H9 (cell line): ENCODE data around the gene PREX1. TPM values are rescaled to one million over a fixed set of nuclear protein-coding genes. Genes with fewer than 3 reads are reported as not detected.

Source experiments
- DNase-seq: peaks from one replicate; pipeline ENCODE4 v3.0.0-alpha.2; 2017
- H2AFZ ChIP-seq: one replicate; pipeline ENCODE4 v1.6.1; 2013; ENCODE audit warnings: mild to moderate bottlenecking, low read length, control low read depth, moderate library complexity
- H2AK5ac ChIP-seq: 2 replicates; pipeline ENCODE4 v1.6.1; 2013; ENCODE audit warnings: low read length, control low read depth, mixed read lengths; ENCODE audit not compliant: insufficient read length
- H2BK120ac ChIP-seq: one replicate; pipeline ENCODE4 v1.6.1; 2013; ENCODE audit warnings: low read depth, mild to moderate bottlenecking, low read length, control low read depth, inconsistent platforms; ENCODE audit not compliant: poor library complexity, severe bottlenecking
- H2BK12ac ChIP-seq: 2 replicates; pipeline ENCODE4 v1.6.1; 2013; ENCODE audit warnings: low read length, control low read depth, mixed read lengths, low read depth; ENCODE audit not compliant: insufficient read length
- H2BK15ac ChIP-seq: 2 replicates; pipeline ENCODE4 v1.6.1; 2013; ENCODE audit warnings: low read depth, low read length, control low read depth
- H2BK20ac ChIP-seq: one replicate; pipeline ENCODE4 v1.6.1; 2013; ENCODE audit warnings: low read depth, mild to moderate bottlenecking, low read length, control low read depth, inconsistent platforms; ENCODE audit not compliant: poor library complexity, severe bottlenecking
- H2BK5ac ChIP-seq: 2 replicates; pipeline ENCODE4 v1.6.1; 2013; ENCODE audit warnings: low read length, control low read depth, mixed read lengths; ENCODE audit not compliant: insufficient read length
- H3K14ac ChIP-seq: 2 replicates; pipeline ENCODE4 v1.6.1; 2013; ENCODE audit warnings: low read length, control low read depth; ENCODE audit not compliant: insufficient read depth
- H3K18ac ChIP-seq: 2 replicates; pipeline ENCODE4 v1.6.1; 2013; ENCODE audit warnings: low read depth, mild to moderate bottlenecking, mixed read lengths, low read length, control low read depth; ENCODE audit not compliant: insufficient read length
- H3K23ac ChIP-seq: 2 replicates; pipeline ENCODE4 v1.6.1; 2013; ENCODE audit warnings: low read length, control low read depth, mixed read lengths, low read depth; ENCODE audit not compliant: insufficient read length
- H3K23me2 ChIP-seq: 2 replicates; pipeline ENCODE4 v1.6.1; 2013; ENCODE audit warnings: low read depth, mild to moderate bottlenecking, mixed read lengths, low read length, control low read depth; ENCODE audit not compliant: insufficient read length, poor library complexity, severe bottlenecking
- H3K27ac ChIP-seq: 2 replicates; pipeline ENCODE4 v1.5.1; 2013; ENCODE audit warnings: low read length, control low read depth, mixed read lengths, low read depth; ENCODE audit not compliant: insufficient read length
- H3K27me3 ChIP-seq: 2 replicates; pipeline ENCODE4 v1.6.1; 2013; ENCODE audit warnings: low read length, control low read depth, inconsistent platforms; ENCODE audit not compliant: insufficient read depth
- H3K4ac ChIP-seq: 2 replicates; pipeline ENCODE4 v1.6.1; 2013; ENCODE audit warnings: low read depth, mild to moderate bottlenecking, control low read depth, inconsistent platforms, low read length, moderate library complexity
- H3K4me1 ChIP-seq: 2 replicates; pipeline ENCODE4 v1.6.1; 2013; ENCODE audit warnings: low read length, control low read depth, inconsistent platforms; ENCODE audit not compliant: insufficient read depth
- H3K4me2 ChIP-seq: 2 replicates; pipeline ENCODE4 v1.6.1; 2013; ENCODE audit warnings: low read length, control low read depth, mixed read lengths; ENCODE audit not compliant: insufficient read length, insufficient read depth
- H3K56ac ChIP-seq: 2 replicates; pipeline ENCODE4 v1.6.1; 2013; ENCODE audit warnings: low read depth, mild to moderate bottlenecking, mixed read lengths, low read length, control low read depth; ENCODE audit not compliant: insufficient read length
- H3K79me1 ChIP-seq: 2 replicates; pipeline ENCODE4 v1.6.1; 2013; ENCODE audit warnings: low read depth, mild to moderate bottlenecking, moderate library complexity, low read length, control low read depth, inconsistent platforms; ENCODE audit not compliant: insufficient read depth, poor library complexity, severe bottlenecking
- H3K79me2 ChIP-seq: 2 replicates; pipeline ENCODE4 v1.6.1; 2013; ENCODE audit warnings: low read length, control low read depth, inconsistent platforms; ENCODE audit not compliant: insufficient read depth
- H3K9ac ChIP-seq: 2 replicates; pipeline ENCODE4 v1.6.1; 2013; ENCODE audit warnings: low read length, control low read depth, mixed read lengths; ENCODE audit not compliant: insufficient read length; ENCODE audit errors: extremely low read depth
- H3K9me3 ChIP-seq: one replicate; pipeline ENCODE4 v1.6.1; 2013; ENCODE audit warnings: low read depth, low read length, inconsistent platforms; ENCODE audit not compliant: control insufficient read depth
- H3T11ph ChIP-seq: one replicate; pipeline ENCODE4 v1.6.1; 2013; ENCODE audit warnings: mild to moderate bottlenecking, low read length, control low read depth, inconsistent platforms
- H4K20me1 ChIP-seq: one replicate; pipeline ENCODE4 v1.6.1; 2013; ENCODE audit not compliant: control insufficient read depth, insufficient read length, insufficient read depth
- H4K5ac ChIP-seq: 2 replicates; pipeline ENCODE4 v1.6.1; 2013; ENCODE audit warnings: low read depth, mild to moderate bottlenecking, mixed read lengths, low read length, control low read depth; ENCODE audit not compliant: insufficient read length
- H4K8ac ChIP-seq: replicated peaks from 2 replicates; pipeline ENCODE4 v1.6.1; 2013; ENCODE audit warnings: low read length, control low read depth, mixed read lengths, low read depth; ENCODE audit not compliant: insufficient read length
- H4K91ac ChIP-seq: 2 replicates; pipeline ENCODE4 v1.6.1; 2013; ENCODE audit warnings: low read depth, mild to moderate bottlenecking, moderate library complexity, mixed read lengths, low read length, control low read depth; ENCODE audit not compliant: insufficient read length
- H3K27ac Mint-ChIP-seq, 3 experiments: 2 replicates in 2 of 3; 3 replicates in 1 of 3; pipeline ENCODE4 v1.8.0; 2020 to 2021; ENCODE audit warnings: mixed read lengths in 3 of 3, mild to moderate bottlenecking in 1 of 3, moderate library complexity in 1 of 3
- H3K27me3 Mint-ChIP-seq: 2 replicates; pipeline ENCODE4 v1.8.0; 2021; ENCODE audit warnings: low read depth, mild to moderate bottlenecking, moderate library complexity, mixed read lengths
- H3K36me3 Mint-ChIP-seq, 3 experiments: 2 replicates in 2 of 3; 3 replicates in 1 of 3; pipeline ENCODE4 v1.8.0; 2020 to 2021; ENCODE audit warnings: low read depth in 3 of 3, mixed read lengths in 3 of 3; ENCODE audit not compliant: insufficient read depth in 1 of 3
- H3K4me1 Mint-ChIP-seq, 2 experiments: 2 replicates each; pipeline ENCODE4 v1.8.0; 2020; ENCODE audit warnings: mixed read lengths in 2 of 2
- H3K4me3 Mint-ChIP-seq, 2 experiments: 2 replicates in 1 of 2; 3 replicates in 1 of 2; pipeline ENCODE4 v1.8.0; 2020 to 2021; ENCODE audit warnings: mild to moderate bottlenecking in 2 of 2, mixed read lengths in 2 of 2, moderate library complexity in 1 of 2
- H3K9me3 Mint-ChIP-seq, 2 experiments: 2 replicates in 1 of 2; 3 replicates in 1 of 2; pipeline ENCODE4 v1.8.0; 2020; ENCODE audit warnings: mild to moderate bottlenecking in 2 of 2, mixed read lengths in 2 of 2, moderate library complexity in 1 of 2
- CTCF ChIP-seq: fragments of 200-600 bp; sonication (generic); conservative IDR thresholded peaks from 3 replicates; pipeline ENCODE4 v1.8.0; 2021; ENCODE audit warnings: antibody characterized with exemption, mild to moderate bottlenecking
- WGBS: extraction: QIAGEN DNeasy Blood & Tissue Kit; methylation state at CpG from one replicate; pipeline ENCODE4 v1.1.7; 2013; ENCODE audit warnings: missing lambda C conversion rate, low lambda C conversion rate, mixed read lengths; ENCODE audit not compliant: insufficient read length; ENCODE audit errors: extremely low coverage; 5-methylcytosine and 5-hydroxymethylcytosine counted together
- total RNA-seq: library from RNA; stranded (reverse); gene quantifications from 2 replicates; pipeline ENCODE4 v1.2.1, GENCODE V29; 2021

PREX1 gene
- total RNA-seq, 1 experiment from 2014 or later, result 6.6 TPM

GRCh38 chr20:48841196-48841874, 13.5 kb upstream of the PREX1 start:
- H3K79me1 ChIP-seq, result no peaks in the 10 kb centered on the region
- H3K14ac ChIP-seq, result no peak overlapping the region
- no peak overlapping the region for H2BK5ac ChIP-seq
- no peaks in the 10 kb centered on the region for H3K23me2 ChIP-seq
- H3K18ac ChIP-seq, result no peak overlapping the region
- H3K4me2 ChIP-seq, result no peak overlapping the region
- H3K9me3 ChIP-seq, result no peaks in the 10 kb centered on the region
- H3K27ac ChIP-seq, result no peak overlapping the region
- H3K4me1 Mint-ChIP-seq, result peaks cover 2 to 4% of the 10 kb centered on the region in 2 experiments
- TF ChIP-seq CTCF, result no peak
- H3K4me1 ChIP-seq, result no peaks in the 10 kb centered on the region; the same call in 1 of the 2 replicates
- no peaks in the 10 kb centered on the region; a peak in 1 of 5 replicates for H3K9me3 Mint-ChIP-seq
- H3K36me3 Mint-ChIP-seq, result no peaks in the 10 kb centered on the region
- no peak overlapping the region for H2BK12ac ChIP-seq
- no peak overlapping the region for H3K9ac ChIP-seq
- H4K5ac ChIP-seq, result no peak overlapping the region
- H3K4ac ChIP-seq, result no peak overlapping the region
- no peak overlapping the region for H2BK15ac ChIP-seq
- no CpG with 5 or more reads among the region's 7 CpGs for WGBS
- H2BK120ac ChIP-seq, result no peak overlapping the region
- no peak overlapping the region for H3K27ac Mint-ChIP-seq
- no peaks in the 10 kb centered on the region for H4K20me1 ChIP-seq
- no peak overlapping the region for H4K8ac ChIP-seq
- H4K91ac ChIP-seq, result no peak overlapping the region
- H3K27me3 Mint-ChIP-seq, result peaks cover 7% of the 10 kb centered on the region
- H2BK20ac ChIP-seq, result no peak overlapping the region
- H3T11ph ChIP-seq, result no peak overlapping the region
- H3K56ac ChIP-seq, result no peak overlapping the region
- H3K79me2 ChIP-seq, result no peaks in the 10 kb centered on the region
- no peak overlapping the region for H3K4me3 Mint-ChIP-seq
- H2AFZ ChIP-seq, result no peak overlapping the region
- H3K27me3 ChIP-seq, result no peaks in the 10 kb centered on the region
- DNase-seq, result no peak
- no peak overlapping the region for H3K23ac ChIP-seq
- no peak overlapping the region for H2AK5ac ChIP-seq
